ENCODE results near the gene FRMD4B.

FRMD4B gene

GRCh38 chr3:69205385-69205784 lies 180.5 kb downstream of the FRMD4B start:
- Histone ChIP-seq H3K4me3 (ENCODE audit: low read depth, low read length) (no peak overlapping the region), H3K27ac (no peak overlapping the region), H3K27me3 (ENCODE audit: control insufficient read depth, insufficient read depth, low read length) (no peaks in the 10 kb centered on the region), H3K36me3 (ENCODE audit: control insufficient read depth, insufficient read depth, low read length) (no peaks in the 10 kb centered on the region), H2AFZ (no peak overlapping the region), H3K4me2 (ENCODE audit: low read length) (no peak overlapping the region), H3K9me3 (ENCODE audit: control insufficient read depth, low read length) (no peaks in the 10 kb centered on the region), H3K9ac (no peak overlapping the region), H3K79me2 (no peaks in the 10 kb centered on the region), H3K4me1 (no peaks in the 10 kb centered on the region)
- TF ChIP-seq CTCF (IDR thresholded peaks at IDR 0.05) = no peak

- Histone ChIP-seq H3K4me3 (ENCODE audit: low read depth, low read length) (no peak overlapping the region), H3K4me1 (no peaks in the 10 kb centered on the region), H3K27ac (no peak overlapping the region), H3K27me3 (ENCODE audit: control insufficient read depth, insufficient read depth, low read length) (no peaks in the 10 kb centered on the region), H3K9ac (no peak overlapping the region), H3K79me2 (no peaks in the 10 kb centered on the region), H3K36me3 (ENCODE audit: control insufficient read depth, insufficient read depth, low read length) (no peaks in the 10 kb centered on the region), H3K4me2 (ENCODE audit: low read length) (no peak overlapping the region), H3K9me3 (ENCODE audit: control insufficient read depth, low read length) (no peaks in the 10 kb centered on the region), H2AFZ (no peak overlapping the region)
- no peak for TF ChIP-seq CTCF (IDR thresholded peaks at IDR 0.05)
Observed at GRCh38 chr3:69204315-69204957, 181.5 kb downstream of the FRMD4B start.

GRCh38 chr3:69203631-69204314 lies 182.1 kb downstream of the FRMD4B start:
- H2AFZ ChIP-seq = peak overlapping the region; percentile 8
- no peak overlapping the region for H3K4me3 ChIP-seq (ENCODE audit: low read depth, low read length)
- H3K79me2 ChIP-seq = no peaks in the 10 kb centered on the region
- H3K36me3 ChIP-seq (ENCODE audit: control insufficient read depth, insufficient read depth, low read length) = no peaks in the 10 kb centered on the region
- no peak overlapping the region for H3K27ac ChIP-seq
- no peak for TF ChIP-seq CTCF (IDR thresholded peaks at IDR 0.05)
- H3K27me3 ChIP-seq (ENCODE audit: control insufficient read depth, insufficient read depth, low read length) = no peaks in the 10 kb centered on the region
- no peaks in the 10 kb centered on the region for H3K9me3 ChIP-seq (ENCODE audit: control insufficient read depth, low read length)
- H3K9ac ChIP-seq = no peak overlapping the region
- no peaks in the 10 kb centered on the region for H3K4me1 ChIP-seq
- H3K4me2 ChIP-seq (ENCODE audit: low read length) = no peak overlapping the region

- no peak for TF ChIP-seq CTCF (IDR thresholded peaks at IDR 0.05)
- no peaks in the 10 kb centered on the region for H3K79me2 ChIP-seq
- H3K4me3 ChIP-seq (ENCODE audit: low read depth, low read length) = no peak overlapping the region
- no peaks in the 10 kb centered on the region for H3K27me3 ChIP-seq (ENCODE audit: control insufficient read depth, insufficient read depth, low read length)
- no peak overlapping the region for H2AFZ ChIP-seq
- no peak overlapping the region for H3K9ac ChIP-seq
- H3K4me1 ChIP-seq = no peaks in the 10 kb centered on the region
- H3K9me3 ChIP-seq (ENCODE audit: control insufficient read depth, low read length) = no peaks in the 10 kb centered on the region
- no peaks in the 10 kb centered on the region for H3K36me3 ChIP-seq (ENCODE audit: control insufficient read depth, insufficient read depth, low read length)
- H3K27ac ChIP-seq = no peak overlapping the region
- H3K4me2 ChIP-seq (ENCODE audit: low read length) = no peak overlapping the region
Observed at GRCh38 chr3:69201658-69202057, 184.2 kb downstream of the FRMD4B start.
